ENCODE results near the gene CAMK1. TPM values are rescaled to one million over a fixed set of nuclear protein-coding genes. Genes with fewer than 3 reads are reported as not detected.

Gene CAMK1
- total RNA-seq, 1 experiment from 2014 or later = 36.6 TPM

GRCh38 chr3:9806688-9807589 is 37.2 kb upstream of the CAMK1 start:
- TSS peak; percentile 36 for BruUV-seq (replicated peaks)
- ChIA-PET CTCF (no interaction called here), POLR2A (ENCODE audit: unreplicated experiment) (interaction anchor here (0.6 kb wide), 1 partner anchor 442 kb away, joined by 3 read pairs; no protein-coding TSS in a partner anchor)
- H3K4me1 ChIP-seq (ENCODE audit: insufficient read depth, low read length) = peaks cover 19% of the 10 kb centered on the region
- no peak overlapping the region for H3K27ac ChIP-seq (ENCODE audit: low read length)
- H3K4me2 ChIP-seq (ENCODE audit: low read length) = no peak overlapping the region
- ATAC-seq = no peak
- no peaks in the 10 kb centered on the region for H3K9me2 ChIP-seq (replicated peaks; ENCODE audit: low read length)
- no peaks in the 10 kb centered on the region for H4K20me1 ChIP-seq (ENCODE audit: low read length)
- intact Hi-C loops (cut with micrococcal nuclease) = no loop called here
- no peak overlapping the region for H2AFZ ChIP-seq (ENCODE audit: low read length)
- H3K9ac ChIP-seq (ENCODE audit: low read length) = no peak overlapping the region
- H3F3A ChIP-seq (ENCODE audit: low read length, unreplicated experiment) = peaks cover 8% of the 10 kb centered on the region
- H3K27me3 ChIP-seq (ENCODE audit: low read length) = no peaks in the 10 kb centered on the region
- H3K36me3 ChIP-seq (ENCODE audit: low read depth, low read length) = peaks cover 33% of the 10 kb centered on the region
- DNase-seq = no peak
- H3K4me3 ChIP-seq (ENCODE audit: low read length) = no peak overlapping the region
- H3K9me3 ChIP-seq (ENCODE audit: low read length) = no peaks in the 10 kb centered on the region
- H3K79me2 ChIP-seq (ENCODE audit: low read length) = no peaks in the 10 kb centered on the region
- TF ChIP-seq, protein P1, sequence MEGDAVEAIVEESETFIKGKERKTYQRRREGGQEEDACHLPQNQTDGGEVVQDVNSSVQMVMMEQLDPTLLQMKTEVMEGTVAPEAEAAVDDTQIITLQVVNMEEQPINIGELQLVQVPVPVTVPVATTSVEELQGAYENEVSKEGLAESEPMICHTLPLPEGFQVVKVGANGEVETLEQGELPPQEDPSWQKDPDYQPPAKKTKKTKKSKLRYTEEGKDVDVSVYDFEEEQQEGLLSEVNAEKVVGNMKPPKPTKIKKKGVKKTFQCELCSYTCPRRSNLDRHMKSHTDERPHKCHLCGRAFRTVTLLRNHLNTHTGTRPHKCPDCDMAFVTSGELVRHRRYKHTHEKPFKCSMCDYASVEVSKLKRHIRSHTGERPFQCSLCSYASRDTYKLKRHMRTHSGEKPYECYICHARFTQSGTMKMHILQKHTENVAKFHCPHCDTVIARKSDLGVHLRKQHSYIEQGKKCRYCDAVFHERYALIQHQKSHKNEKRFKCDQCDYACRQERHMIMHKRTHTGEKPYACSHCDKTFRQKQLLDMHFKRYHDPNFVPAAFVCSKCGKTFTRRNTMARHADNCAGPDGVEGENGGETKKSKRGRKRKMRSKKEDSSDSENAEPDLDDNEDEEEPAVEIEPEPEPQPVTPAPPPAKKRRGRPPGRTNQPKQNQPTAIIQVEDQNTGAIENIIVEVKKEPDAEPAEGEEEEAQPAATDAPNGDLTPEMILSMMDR (conservative IDR thresholded peaks at IDR 0.05; ENCODE audit: low read depth, low read length) = no peak
- TF ChIP-seq EZH2 (IDR thresholded peaks at IDR 0.05; ENCODE audit: low read length, unreplicated experiment) (no peak), EZH2phosphoT487 (IDR thresholded peaks at IDR 0.05; ENCODE audit: borderline replicate concordance, low read length) (no peak)

GRCh38 chr3:9806137-9806536 is 36.4 kb upstream of the CAMK1 start:
- Histone ChIP-seq H3K9me2 (replicated peaks; ENCODE audit: low read length) (no peaks in the 10 kb centered on the region), H2AFZ (ENCODE audit: low read length) (no peak overlapping the region), H3K4me3 (ENCODE audit: low read length) (no peak overlapping the region), H3F3A (ENCODE audit: low read length, unreplicated experiment) (peaks cover 8% of the 10 kb centered on the region), H4K20me1 (ENCODE audit: low read length) (no peaks in the 10 kb centered on the region), H3K4me1 (ENCODE audit: insufficient read depth, low read length) (peaks cover 19% of the 10 kb centered on the region), H3K27ac (ENCODE audit: low read length) (no peak overlapping the region), H3K4me2 (ENCODE audit: low read length) (no peak overlapping the region), H3K9ac (ENCODE audit: low read length) (no peak overlapping the region), H3K36me3 (ENCODE audit: low read depth, low read length) (peaks cover 40% of the 10 kb centered on the region), H3K79me2 (ENCODE audit: low read length) (no peaks in the 10 kb centered on the region), H3K9me3 (ENCODE audit: low read length) (no peaks in the 10 kb centered on the region), H3K27me3 (ENCODE audit: low read length) (no peaks in the 10 kb centered on the region)
- BruUV-seq (replicated peaks) = no TSS peak
- ATAC-seq (no peak), DNase-seq (no peak)
- POLR2A ChIA-PET (ENCODE audit: unreplicated experiment) = interaction anchor here (0.6 kb wide), 1 partner anchor 441 kb away, joined by 3 read pairs; no protein-coding TSS in a partner anchor
- CTCF ChIA-PET = no interaction called here
- intact Hi-C loops (cut with micrococcal nuclease) = no loop called here
- TF ChIP-seq, protein P1 (conservative IDR thresholded peaks at IDR 0.05; ENCODE audit: low read depth, low read length) = no peak
- no peak for TF ChIP-seq EZH2phosphoT487 (IDR thresholded peaks at IDR 0.05; ENCODE audit: borderline replicate concordance, low read length)
- TF ChIP-seq EZH2 (IDR thresholded peaks at IDR 0.05; ENCODE audit: low read length, unreplicated experiment) = no peak

DNA sequence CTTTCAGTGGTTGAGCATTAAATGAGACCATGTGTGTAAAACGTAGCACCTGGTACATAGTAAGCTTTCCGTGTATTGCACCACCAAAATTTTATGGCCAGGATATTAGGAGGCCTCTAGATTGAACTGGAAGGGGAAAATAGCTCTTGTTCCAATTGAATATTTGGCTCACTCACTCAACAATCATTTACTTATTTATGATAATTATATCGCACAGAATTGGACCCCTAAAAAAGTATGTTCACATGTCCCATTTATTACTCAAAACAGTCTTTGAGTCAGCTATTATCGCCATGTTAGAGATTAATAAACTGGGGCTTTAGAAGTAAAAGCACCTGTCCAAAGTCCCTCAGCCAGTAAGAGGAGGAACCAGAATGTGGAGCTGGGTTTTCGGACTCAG is 35.2 kb upstream of the CAMK1 start:
- Histone ChIP-seq H3K4me2 (ENCODE audit: low read length) (no peak overlapping the region), H2AFZ (ENCODE audit: low read length) (no peak overlapping the region), H3K4me3 (ENCODE audit: low read length) (no peak overlapping the region), H3K27me3 (ENCODE audit: low read length) (no peaks in the 10 kb centered on the region), H3K9ac (ENCODE audit: low read length) (no peak overlapping the region), H3K79me2 (ENCODE audit: low read length) (no peaks in the 10 kb centered on the region), H3K9me2 (replicated peaks; ENCODE audit: low read length) (no peaks in the 10 kb centered on the region), H3K36me3 (ENCODE audit: low read depth, low read length) (peaks cover 50% of the 10 kb centered on the region), H4K20me1 (ENCODE audit: low read length) (no peaks in the 10 kb centered on the region), H3K9me3 (ENCODE audit: low read length) (no peaks in the 10 kb centered on the region), H3K4me1 (ENCODE audit: insufficient read depth, low read length) (peaks cover 14% of the 10 kb centered on the region), H3F3A (ENCODE audit: low read length, unreplicated experiment) (peaks cover 8% of the 10 kb centered on the region), H3K27ac (ENCODE audit: low read length) (no peak overlapping the region)
- no TSS peak for BruUV-seq (replicated peaks)
- ATAC-seq (no peak), DNase-seq (no peak)
- TF ChIP-seq, protein P1 (conservative IDR thresholded peaks at IDR 0.05; ENCODE audit: low read depth, low read length) = no peak
- TF ChIP-seq EZH2 (IDR thresholded peaks at IDR 0.05; ENCODE audit: low read length, unreplicated experiment) (no peak), EZH2phosphoT487 (IDR thresholded peaks at IDR 0.05; ENCODE audit: borderline replicate concordance, low read length) (no peak)
- ChIA-PET CTCF (no interaction called here), POLR2A (ENCODE audit: unreplicated experiment) (interaction anchor here (0.5 to 0.7 kb wide), 2 partner anchors 12 kb away, joined by 4 to 5 read pairs; partner anchors contain the start of gene ARPC4)
- intact Hi-C loops (cut with micrococcal nuclease) = no loop called here

Measured in PC-3 (cell line).